Bronchial epithelial cell (primary cell): ENCODE results near the gene HAGH. TPM values are rescaled to one million over a fixed set of nuclear protein-coding genes. Genes with fewer than 3 reads are reported as not detected.
"Not testable (repeated sequence)": the region's sequence is repeated elsewhere in the genome, so short reads cannot be mapped to it uniquely, and the experiment has no call there.

Source experiments
- DNase-seq: peaks from one replicate; pipeline ENCODE4 v3.0.0-alpha.2; 2010; ENCODE audit warnings: low read depth
- FAIRE-seq: peaks from 2 replicates; lab custom pipeline; 2011; peaks lifted over from hg19 to GRCh38; lab: Jason Lieb, UNC
- H3K27me3 ChIP-seq: 2 replicates; pipeline ENCODE4 v1.5.1; 2011; ENCODE audit warnings: low read length; ENCODE audit not compliant: control insufficient read depth, insufficient read depth
- H3K36me3 ChIP-seq: 2 replicates; pipeline ENCODE4 v1.5.1; 2011; ENCODE audit warnings: low read length; ENCODE audit not compliant: control insufficient read depth, insufficient read depth
- H3K4me3 ChIP-seq: 2 replicates; pipeline ENCODE4 v1.5.1; 2011; ENCODE audit warnings: mild to moderate bottlenecking, low read depth, low read length, control low read depth
- total RNA-seq: library from RNA; depleted of rRNA; stranded (reverse); fragments of >200 nt; gene quantifications from 2 replicates; pipeline ENCODE4 v1.2.1, GENCODE V29; 2014
- TF ChIP-seq, protein P1 (sequence below): IDR thresholded peaks from 2 replicates; pipeline ENCODE4 v1.5.1; 2011; ENCODE audit warnings: mild to moderate bottlenecking, moderate library complexity, low read length, control low read depth, inconsistent platforms; ENCODE audit not compliant: insufficient read depth, severe bottlenecking

Gene HAGH
- total RNA-seq, 1 donor from 2014 or later, result 60.0 TPM

DNA sequence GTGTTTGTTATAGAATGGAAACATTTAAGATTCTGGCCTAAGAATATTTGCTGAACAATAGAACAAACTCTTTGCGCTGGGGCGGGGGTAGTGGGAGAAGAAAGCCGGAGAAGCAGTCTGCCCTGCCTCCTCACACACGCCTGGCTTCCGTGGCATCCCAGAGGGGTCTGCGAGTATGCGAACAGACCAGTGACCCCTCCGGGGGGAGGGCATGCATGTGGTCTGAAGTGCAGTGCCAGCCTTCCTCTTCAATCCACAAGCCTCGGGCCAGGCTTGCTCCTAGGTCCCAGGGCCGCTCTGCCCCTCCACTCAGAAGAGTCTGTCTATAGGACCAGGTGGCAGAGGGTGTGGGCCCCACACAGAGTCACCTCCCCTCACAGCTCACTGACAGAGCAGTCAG is 19.0 kb downstream of the HAGH start:
- TF ChIP-seq, protein P1, sequence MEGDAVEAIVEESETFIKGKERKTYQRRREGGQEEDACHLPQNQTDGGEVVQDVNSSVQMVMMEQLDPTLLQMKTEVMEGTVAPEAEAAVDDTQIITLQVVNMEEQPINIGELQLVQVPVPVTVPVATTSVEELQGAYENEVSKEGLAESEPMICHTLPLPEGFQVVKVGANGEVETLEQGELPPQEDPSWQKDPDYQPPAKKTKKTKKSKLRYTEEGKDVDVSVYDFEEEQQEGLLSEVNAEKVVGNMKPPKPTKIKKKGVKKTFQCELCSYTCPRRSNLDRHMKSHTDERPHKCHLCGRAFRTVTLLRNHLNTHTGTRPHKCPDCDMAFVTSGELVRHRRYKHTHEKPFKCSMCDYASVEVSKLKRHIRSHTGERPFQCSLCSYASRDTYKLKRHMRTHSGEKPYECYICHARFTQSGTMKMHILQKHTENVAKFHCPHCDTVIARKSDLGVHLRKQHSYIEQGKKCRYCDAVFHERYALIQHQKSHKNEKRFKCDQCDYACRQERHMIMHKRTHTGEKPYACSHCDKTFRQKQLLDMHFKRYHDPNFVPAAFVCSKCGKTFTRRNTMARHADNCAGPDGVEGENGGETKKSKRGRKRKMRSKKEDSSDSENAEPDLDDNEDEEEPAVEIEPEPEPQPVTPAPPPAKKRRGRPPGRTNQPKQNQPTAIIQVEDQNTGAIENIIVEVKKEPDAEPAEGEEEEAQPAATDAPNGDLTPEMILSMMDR, result no peak
- Histone ChIP-seq H3K36me3 (peaks cover 10% of the 10 kb centered on the region), H3K4me3 (no peak overlapping the region), H3K27me3 (no peaks in the 10 kb centered on the region)
- FAIRE-seq (no peak), DNase-seq (no peak)

GRCh38 chr16:1800701-1801100 is 25.9 kb downstream of the HAGH start:
- FAIRE-seq, result no peak
- DNase-seq, result no peak
- Histone ChIP-seq H3K4me3 (no peak overlapping the region), H3K36me3 (no peaks in the 10 kb centered on the region), H3K27me3 (no peaks in the 10 kb centered on the region)
- TF ChIP-seq, protein P1, result no peak

GRCh38 chr16:1799263-1799662 is 27.4 kb downstream of the HAGH start:
- not testable (repeated sequence) for H3K36me3 ChIP-seq, H3K4me3 ChIP-seq, H3K27me3 ChIP-seq, FAIRE-seq, DNase-seq

GRCh38 chr16:1794908-1795666 is 31.5 kb downstream of the HAGH start:
- FAIRE-seq, result no peak

GRCh38 chr16:1794221-1794871 is 32.3 kb downstream of the HAGH start:
- Histone ChIP-seq H3K27me3 (no peaks in the 10 kb centered on the region), H3K4me3 (no peak overlapping the region), H3K36me3 (peaks cover 2% of the 10 kb centered on the region)
- DNase-seq (no peak), FAIRE-seq (no peak)
- TF ChIP-seq, protein P1, result no peak

More at GRCh38 chr16:1794908-1795666, 31.5 kb downstream of the HAGH start:
- Histone ChIP-seq H3K27me3 (no peaks in the 10 kb centered on the region), H3K4me3 (no peak overlapping the region), H3K36me3 (peaks cover 1% of the 10 kb centered on the region)
- TF ChIP-seq, protein P1, result no peak
- DNase-seq, result no peak

- H3K36me3 ChIP-seq, result peaks cover 5% of the 10 kb centered on the region
- H3K4me3 ChIP-seq, result no peak within 1 kb of the TSS
- no peaks in the 10 kb centered on the region for H3K27me3 ChIP-seq
- DNase-seq (no peak), FAIRE-seq (no peak)
- TF ChIP-seq, protein P1, result no peak
Measured at GRCh38 chr16:1793578-1794220, 32.9 kb downstream of the HAGH start, which contains the start of gene IGFALS. Gene IGFALS, minus strand, starts transcription at chr16:1793705. Its CDS starts 53 bp downstream, at chr16:1793652.
